GM19468 (cell line): ENCODE measurements around the gene MRPL27.

Experiments used
- ATAC-seq: cut with Tn5 transposase; IDR thresholded peaks from one replicate; pipeline ENCODE4 v1.9.1; 2021; ENCODE audit warnings: mild to moderate bottlenecking, moderate library complexity, moderate number of reproducible peaks; ENCODE audit not compliant: unreplicated experiment; ENCODE audit errors: extremely low read depth

The MRPL27 gene

DNA sequence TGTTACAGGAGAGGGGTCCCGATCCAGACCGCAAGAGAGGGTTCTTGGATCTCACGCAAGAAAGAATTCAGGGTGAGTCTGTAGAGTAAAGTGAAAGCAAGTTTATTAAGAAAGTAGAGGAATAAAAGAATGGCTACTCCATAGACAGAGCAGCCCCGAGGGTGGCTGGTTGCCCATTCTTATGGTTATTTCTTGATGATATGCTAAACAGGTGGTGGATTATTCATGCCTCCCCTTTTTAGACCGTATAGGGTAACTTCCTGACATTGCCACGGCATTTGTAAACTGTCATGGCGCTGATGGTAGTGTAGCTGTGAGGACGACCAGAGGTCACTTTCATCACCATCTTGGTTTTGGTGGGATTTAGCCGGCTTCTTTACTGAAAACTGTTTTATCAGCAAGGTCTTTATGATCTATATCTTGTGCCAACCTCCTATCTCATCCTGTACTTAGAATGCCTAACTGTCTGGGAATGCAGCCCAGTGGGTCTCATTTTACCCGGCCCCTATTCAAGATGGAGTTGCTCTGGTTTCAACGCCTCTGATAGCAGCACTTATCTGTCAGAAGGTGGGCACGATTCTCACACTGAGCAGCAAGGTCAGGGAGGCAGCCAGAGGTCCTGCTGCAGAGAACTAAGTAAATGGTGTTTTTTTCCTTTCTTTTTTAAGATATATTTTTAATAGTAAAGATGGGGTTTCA, 53.5 kb downstream of the MRPL27 start:
- no peak for ATAC-seq

- no peak for ATAC-seq
These were observed 54.3 kb downstream of the MRPL27 start for GRCh38 chr17:50318501-50319285.
